ENCODE results near the gene OR5H2. TPM values are rescaled to one million over a fixed set of nuclear protein-coding genes. Genes with fewer than 3 reads are reported as not detected.

Gene OR5H2
- total and polyA plus RNA-seq, 2 of the 4 experiments (the other 2 are of a cell fraction): not detected

DNA sequence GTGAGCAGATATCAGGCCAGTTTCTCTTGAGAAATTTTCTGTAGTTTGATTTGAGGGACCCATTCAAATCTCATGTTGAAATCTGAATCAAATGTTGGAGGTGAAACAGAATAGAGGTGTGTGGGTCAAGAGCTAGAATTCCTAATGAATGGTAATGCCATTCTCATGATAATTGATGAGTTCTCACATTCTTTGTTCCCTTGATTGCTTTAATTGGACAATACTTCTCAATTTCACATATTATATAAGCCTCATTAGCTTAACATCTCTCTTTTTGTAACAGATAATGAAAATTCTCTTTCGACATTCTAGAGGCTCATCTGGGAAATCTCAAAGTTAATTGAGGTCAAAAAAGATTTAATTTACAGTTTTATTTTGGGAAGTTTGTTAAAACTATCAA lies 40.1 kb upstream of the OR5H2 start:
- Histone ChIP-seq H3K9me1 (ENCODE audit: insufficient read depth, low read length) (no peaks in the 10 kb centered on the region), H4K20me1 (ENCODE audit: insufficient read depth, low read length) (no peaks in the 10 kb centered on the region), H3K27ac (ENCODE audit: insufficient read depth, low read length) (no peak overlapping the region), H2AK9ac (replicated peaks; ENCODE audit: low read depth, low read length, poor library complexity) (no peak overlapping the region), H3K14ac (replicated peaks; ENCODE audit: low read depth, low read length) (no peak overlapping the region), H4K8ac (ENCODE audit: low read depth in 2 of 2, low read length in 2 of 2) (no peak overlapping the region), H3K4me3 (ENCODE audit: insufficient read depth, low read depth, low read length) (no peak overlapping the region), H3K36me3 (ENCODE audit: control insufficient read depth, insufficient read depth, low read length) (no peaks in the 10 kb centered on the region), H2AFZ (replicated peaks; ENCODE audit: low read length, poor library complexity) (no peak overlapping the region), H3K56ac (ENCODE audit: extremely low read depth, insufficient read depth, low read length) (no peak overlapping the region), H3K4me2 (ENCODE audit: low read depth, low read length) (no peak overlapping the region), H3K4me1 (ENCODE audit: control insufficient read depth, insufficient read depth, low read length) (no peaks in the 10 kb centered on the region), H4K91ac (ENCODE audit: insufficient read depth, low read depth, low read length) (no peak overlapping the region), H3K23ac (ENCODE audit: low read depth, low read length) (no peak overlapping the region), H3K9me3 (ENCODE audit: control insufficient read depth, insufficient read depth, low read length) (no peaks in the 10 kb centered on the region), H2BK15ac (ENCODE audit: low read depth, low read length) (no peak overlapping the region), H2AK5ac (ENCODE audit: low read depth, low read length) (no peak overlapping the region), H2BK5ac (ENCODE audit: low read depth, low read length, poor library complexity, severe bottlenecking) (no peak overlapping the region), H2BK20ac (ENCODE audit: low read depth, low read length) (no peak overlapping the region), H3K4ac (ENCODE audit: low read depth, low read length) (no peak overlapping the region), H2BK120ac (ENCODE audit: low read depth, low read length) (no peak overlapping the region), H3K9ac (ENCODE audit: low read depth, low read length) (no peak overlapping the region), H4K5ac (ENCODE audit: low read depth, low read length) (no peak overlapping the region), H3K27me3 (ENCODE audit: control insufficient read depth, insufficient read depth, low read length) (no peaks in the 10 kb centered on the region), H3K18ac (ENCODE audit: low read depth, low read length) (no peak overlapping the region), H3K79me1 (ENCODE audit: low read depth in 1 of 2, low read length in 2 of 2) (no peaks in the 10 kb centered on the region)
- POLR2A ChIA-PET (ENCODE audit: unreplicated experiment): no interaction called here
- intact Hi-C loops (cut with micrococcal nuclease) (no loop called here), in situ Hi-C loops (cut with MboI; ENCODE audit: low sequenced_read_pairs) (no loop called here), dilution Hi-C loops (cut with HindIII; ENCODE audit: low sequenced_read_pairs, unreplicated experiment) (no loop called here)
- no CpG with 5 or more reads among the region's 1 CpG for WGBS, 2 experiments (ENCODE audit: extremely low coverage in 2 of 2, insufficient read length in 1 of 2)
- BruUV-seq (replicated peaks): no TSS peak
- TF ChIP-seq MAZ (IDR thresholded peaks at IDR 0.05; ENCODE audit: borderline replicate concordance, low read depth, low read length) (no peak), NFE2L2 (IDR thresholded peaks at IDR 0.05; ENCODE audit: low read depth, low read length) (no peak), RFX5 (IDR thresholded peaks at IDR 0.05; ENCODE audit: low read depth, low read length) (no peak), CEBPB (IDR thresholded peaks at IDR 0.05; ENCODE audit: low read depth, low read length) (no peak), RCOR1 (IDR thresholded peaks at IDR 0.05; ENCODE audit: insufficient replicate concordance, low read length) (no peak), RAD21 (IDR thresholded peaks at IDR 0.05; ENCODE audit: low read length) (no peak), MAFK (IDR thresholded peaks at IDR 0.05; ENCODE audit: low read depth, low read length) (no peak), POLR2A (IDR thresholded peaks at IDR 0.05; ENCODE audit: low read depth, low read length) (no peak), MXI1 (IDR thresholded peaks at IDR 0.05; ENCODE audit: borderline replicate concordance, low read depth, low read length) (no peak), SMC3 (IDR thresholded peaks at IDR 0.05; ENCODE audit: low read depth, low read length) (no peak), BHLHE40 (IDR thresholded peaks at IDR 0.05; ENCODE audit: low read depth, low read length) (no peak), CHD1 (IDR thresholded peaks at IDR 0.05; ENCODE audit: low read depth, low read length) (no peak), FOS (IDR thresholded peaks at IDR 0.05; ENCODE audit: low read depth, low read length) (no peak)
- TF ChIP-seq, protein P1, sequence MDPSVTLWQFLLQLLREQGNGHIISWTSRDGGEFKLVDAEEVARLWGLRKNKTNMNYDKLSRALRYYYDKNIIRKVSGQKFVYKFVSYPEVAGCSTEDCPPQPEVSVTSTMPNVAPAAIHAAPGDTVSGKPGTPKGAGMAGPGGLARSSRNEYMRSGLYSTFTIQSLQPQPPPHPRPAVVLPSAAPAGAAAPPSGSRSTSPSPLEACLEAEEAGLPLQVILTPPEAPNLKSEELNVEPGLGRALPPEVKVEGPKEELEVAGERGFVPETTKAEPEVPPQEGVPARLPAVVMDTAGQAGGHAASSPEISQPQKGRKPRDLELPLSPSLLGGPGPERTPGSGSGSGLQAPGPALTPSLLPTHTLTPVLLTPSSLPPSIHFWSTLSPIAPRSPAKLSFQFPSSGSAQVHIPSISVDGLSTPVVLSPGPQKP (IDR thresholded peaks at IDR 0.05; ENCODE audit: borderline replicate concordance, low read depth, low read length): no peak
- TF ChIP-seq, protein P2, sequence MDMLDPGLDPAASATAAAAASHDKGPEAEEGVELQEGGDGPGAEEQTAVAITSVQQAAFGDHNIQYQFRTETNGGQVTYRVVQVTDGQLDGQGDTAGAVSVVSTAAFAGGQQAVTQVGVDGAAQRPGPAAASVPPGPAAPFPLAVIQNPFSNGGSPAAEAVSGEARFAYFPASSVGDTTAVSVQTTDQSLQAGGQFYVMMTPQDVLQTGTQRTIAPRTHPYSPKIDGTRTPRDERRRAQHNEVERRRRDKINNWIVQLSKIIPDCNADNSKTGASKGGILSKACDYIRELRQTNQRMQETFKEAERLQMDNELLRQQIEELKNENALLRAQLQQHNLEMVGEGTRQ (IDR thresholded peaks at IDR 0.05; ENCODE audit: low read depth, low read length): no peak
- TF ChIP-seq, protein P3, sequence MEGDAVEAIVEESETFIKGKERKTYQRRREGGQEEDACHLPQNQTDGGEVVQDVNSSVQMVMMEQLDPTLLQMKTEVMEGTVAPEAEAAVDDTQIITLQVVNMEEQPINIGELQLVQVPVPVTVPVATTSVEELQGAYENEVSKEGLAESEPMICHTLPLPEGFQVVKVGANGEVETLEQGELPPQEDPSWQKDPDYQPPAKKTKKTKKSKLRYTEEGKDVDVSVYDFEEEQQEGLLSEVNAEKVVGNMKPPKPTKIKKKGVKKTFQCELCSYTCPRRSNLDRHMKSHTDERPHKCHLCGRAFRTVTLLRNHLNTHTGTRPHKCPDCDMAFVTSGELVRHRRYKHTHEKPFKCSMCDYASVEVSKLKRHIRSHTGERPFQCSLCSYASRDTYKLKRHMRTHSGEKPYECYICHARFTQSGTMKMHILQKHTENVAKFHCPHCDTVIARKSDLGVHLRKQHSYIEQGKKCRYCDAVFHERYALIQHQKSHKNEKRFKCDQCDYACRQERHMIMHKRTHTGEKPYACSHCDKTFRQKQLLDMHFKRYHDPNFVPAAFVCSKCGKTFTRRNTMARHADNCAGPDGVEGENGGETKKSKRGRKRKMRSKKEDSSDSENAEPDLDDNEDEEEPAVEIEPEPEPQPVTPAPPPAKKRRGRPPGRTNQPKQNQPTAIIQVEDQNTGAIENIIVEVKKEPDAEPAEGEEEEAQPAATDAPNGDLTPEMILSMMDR (conservative IDR thresholded peaks at IDR 0.05; ENCODE audit: low read depth, low read length): no peak
- CTCF ChIA-PET: interaction anchor here (1.4 kb wide), 1 partner anchor 11 kb away, joined by 6 read pairs; no protein-coding TSS in a partner anchor
- DNase-seq: no peak
- no peak for ATAC-seq (ENCODE audit: low read depth)
